Progenitor cell of endocrine pancreas (in vitro differentiated cells): Measurements from ENCODE around the gene CDH16. TPM values are rescaled to one million over a fixed set of nuclear protein-coding genes. Genes with fewer than 3 reads are reported as not detected.
A peak's percentile ranks its signal among the peaks of the same experiment; 100 is the strongest.

ENCODE experiments used
- DNase-seq: peaks from one replicate; pipeline ENCODE4 v3.0.0; 2021; ENCODE audit warnings: low spot score; ENCODE audit not compliant: unreplicated experiment
- H3K27ac Mint-ChIP-seq: 2 replicates; pipeline ENCODE4 v1.8.0; 2021; ENCODE audit warnings: mild to moderate bottlenecking, moderate library complexity, mixed read lengths
- H3K27me3 Mint-ChIP-seq: 2 replicates; pipeline ENCODE4 v1.8.0; 2021; ENCODE audit warnings: mixed read lengths
- H3K36me3 Mint-ChIP-seq: 2 replicates; pipeline ENCODE4 v1.8.0; 2022; ENCODE audit warnings: mixed read lengths; ENCODE audit not compliant: insufficient read depth
- H3K4me1 Mint-ChIP-seq: 2 replicates; pipeline ENCODE4 v1.8.0; 2021; ENCODE audit warnings: low read depth, mixed read lengths
- H3K4me3 Mint-ChIP-seq: 2 replicates; pipeline ENCODE4 v1.8.0; 2021; ENCODE audit warnings: low read depth, mild to moderate bottlenecking, moderate library complexity, mixed read lengths
- H3K9me3 Mint-ChIP-seq: 2 replicates; pipeline ENCODE4 v1.8.0; 2021; ENCODE audit warnings: low read depth, mixed read lengths
- CTCF ChIP-seq: fragments of 200-600 bp; sonication (generic); IDR thresholded peaks from one replicate; pipeline ENCODE4 v1.5.0; 2021; ENCODE audit warnings: antibody characterized with exemption, mild to moderate bottlenecking; ENCODE audit not compliant: unreplicated experiment
- total RNA-seq: library from RNA; stranded (reverse); gene quantifications from 2 replicates; pipeline ENCODE4 v1.2.1, GENCODE V29; 2021

Gene CDH16
- total RNA-seq, 1 donor from 2014 or later = not detected

- DNase-seq = peak; percentile 45
- Mint-ChIP-seq H3K27me3 (no peaks in the 10 kb centered on the region), H3K4me1 (peaks cover 11% of the 10 kb centered on the region), H3K9me3 (no peaks in the 10 kb centered on the region), H3K27ac (no peak overlapping the region), H3K36me3 (peaks cover 1% of the 10 kb centered on the region), H3K4me3 (no peak overlapping the region)
- TF ChIP-seq CTCF = peak; percentile 79
Observed at GRCh38 chr16:66894948-66895688, 23.6 kb downstream of the CDH16 start.

- no peak for DNase-seq
- Mint-ChIP-seq H3K4me3 (no peak overlapping the region), H3K36me3 (peaks cover 1% of the 10 kb centered on the region), H3K27ac (no peak overlapping the region), H3K4me1 (peaks cover 4% of the 10 kb centered on the region), H3K9me3 (no peaks in the 10 kb centered on the region), H3K27me3 (no peaks in the 10 kb centered on the region)
- TF ChIP-seq CTCF = no peak
Observed at GRCh38 chr16:66894055-66894454, 24.6 kb downstream of the CDH16 start.

- H3K27ac Mint-ChIP-seq = no peak overlapping the region
- TF ChIP-seq CTCF = no peak
- no peak for DNase-seq
- no peaks in the 10 kb centered on the region for H3K9me3 Mint-ChIP-seq
- H3K36me3 Mint-ChIP-seq = peaks cover 1% of the 10 kb centered on the region
- H3K4me3 Mint-ChIP-seq = no peak overlapping the region
- peaks cover 2% of the 10 kb centered on the region for H3K4me1 Mint-ChIP-seq
- no peaks in the 10 kb centered on the region for H3K27me3 Mint-ChIP-seq
Observed at GRCh38 chr16:66891797-66892196, 26.9 kb downstream of the CDH16 start.

GRCh38 chr16:66891360-66891759, 27.3 kb downstream of the CDH16 start:
- Mint-ChIP-seq H3K27me3 (no peaks in the 10 kb centered on the region), H3K4me1 (no peaks in the 10 kb centered on the region), H3K27ac (no peak overlapping the region), H3K9me3 (no peaks in the 10 kb centered on the region), H3K4me3 (no peak overlapping the region), H3K36me3 (peaks cover 1% of the 10 kb centered on the region)
- no peak for TF ChIP-seq CTCF
- no peak for DNase-seq

- H3K36me3 Mint-ChIP-seq = peaks cover 1% of the 10 kb centered on the region
- DNase-seq = no peak
- H3K4me1 Mint-ChIP-seq = no peaks in the 10 kb centered on the region
- no peaks in the 10 kb centered on the region for H3K27me3 Mint-ChIP-seq
- H3K9me3 Mint-ChIP-seq = no peaks in the 10 kb centered on the region
- no peak overlapping the region for H3K4me3 Mint-ChIP-seq
- no peak for TF ChIP-seq CTCF
- no peak overlapping the region for H3K27ac Mint-ChIP-seq
Observed at GRCh38 chr16:66890799-66891198, 27.9 kb downstream of the CDH16 start.
